ENCODE measurements around the gene TGM1. TPM values are rescaled to one million over a fixed set of nuclear protein-coding genes. Genes with fewer than 3 reads are reported as not detected.

Gene TGM1
- total RNA-seq, 2 experiments from 2014 or later = 13.5 to 13.8 TPM

DNA sequence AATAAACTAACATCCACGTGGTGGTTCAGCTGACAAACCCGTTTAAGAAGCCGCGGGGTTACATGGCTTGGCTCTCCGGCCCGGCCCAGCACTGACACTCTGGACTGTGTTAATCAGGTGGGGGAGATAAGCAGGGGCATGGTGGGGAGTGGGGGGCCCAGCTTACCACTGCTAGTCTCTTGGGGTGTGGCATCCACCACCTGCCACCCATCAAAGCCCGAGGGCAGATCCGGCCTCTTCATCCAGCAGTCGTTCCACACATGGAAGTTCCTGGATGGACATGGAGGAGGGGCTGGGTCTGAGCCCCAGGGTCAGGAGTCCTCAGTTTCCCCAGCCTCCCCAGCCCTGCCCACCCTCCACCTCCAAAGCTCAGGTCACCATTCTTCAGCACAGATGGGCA, 4.9 kb downstream of the TGM1 start:
- no peaks in the 10 kb centered on the region for H3K27me3 Mint-ChIP-seq (ENCODE audit: low read depth)
- no peak overlapping the region for H3K4me3 Mint-ChIP-seq
- H3K4me1 Mint-ChIP-seq (ENCODE audit: low read depth) = no peaks in the 10 kb centered on the region
- intact Hi-C loops (cut with micrococcal nuclease) = no loop called here
- H3K36me3 Mint-ChIP-seq (ENCODE audit: low read depth) = peaks cover 8% of the 10 kb centered on the region
- DNase-seq = no peak
- CTCF ChIA-PET = interaction anchor here (1.4 to 2.0 kb wide), 2 partner anchors 11 to 13 kb away, joined by 7 to 9 read pairs; partner anchors contain the start of gene RABGGTA
- H3K9me3 Mint-ChIP-seq = no peaks in the 10 kb centered on the region
- H3K27ac Mint-ChIP-seq = no peak overlapping the region

- Mint-ChIP-seq H3K4me3 (no peak overlapping the region), H3K9me3 (no peaks in the 10 kb centered on the region), H3K4me1 (ENCODE audit: low read depth) (no peaks in the 10 kb centered on the region), H3K36me3 (ENCODE audit: low read depth) (peaks cover 8% of the 10 kb centered on the region), H3K27ac (no peak overlapping the region), H3K27me3 (ENCODE audit: low read depth) (no peaks in the 10 kb centered on the region)
- DNase-seq = no peak
- CTCF ChIA-PET = interaction anchor here (1.2 to 2.0 kb wide), 3 partner anchors 10 to 41 kb away, joined by 3 to 9 read pairs (median 7); partner anchors contain the start of genes MDP1 and RABGGTA
- intact Hi-C loops (cut with micrococcal nuclease) = no loop called here
Measured at GRCh38 chr14:24256960-24257359, 6.0 kb downstream of the TGM1 start.

- H3K4me3 Mint-ChIP-seq = no peak overlapping the region
- no peaks in the 10 kb centered on the region for H3K4me1 Mint-ChIP-seq (ENCODE audit: low read depth)
- no peak for DNase-seq
- H3K36me3 Mint-ChIP-seq (ENCODE audit: low read depth) = peaks cover 8% of the 10 kb centered on the region
- no peak overlapping the region for H3K27ac Mint-ChIP-seq
- no peaks in the 10 kb centered on the region for H3K9me3 Mint-ChIP-seq
- intact Hi-C loops (cut with micrococcal nuclease) = no loop called here
- CTCF ChIA-PET = interaction anchor here (1.2 to 2.3 kb wide), 3 partner anchors 15 to 40 kb away, joined by 3 to 7 read pairs (median 7); partner anchors contain the start of genes MDP1 and RABGGTA
- H3K27me3 Mint-ChIP-seq (ENCODE audit: low read depth) = no peaks in the 10 kb centered on the region
Measured at GRCh38 chr14:24255931-24256711, 6.9 kb downstream of the TGM1 start.

GRCh38 chr14:24255438-24255837, 7.5 kb downstream of the TGM1 start:
- CTCF ChIA-PET = interaction anchor here (2.3 kb wide), 1 partner anchor 16 kb away, joined by 7 read pairs; the partner anchor contains the start of gene RABGGTA
- Mint-ChIP-seq H3K4me3 (no peak overlapping the region), H3K27ac (no peak overlapping the region)

GRCh38 chr14:24254630-24255392, 8.2 kb downstream of the TGM1 start:
- no peak for DNase-seq
- Mint-ChIP-seq H3K4me3 (no peak overlapping the region), H3K9me3 (no peaks in the 10 kb centered on the region), H3K27ac (no peak overlapping the region), H3K36me3 (ENCODE audit: low read depth) (peaks cover 8% of the 10 kb centered on the region), H3K27me3 (ENCODE audit: low read depth) (no peaks in the 10 kb centered on the region), H3K4me1 (ENCODE audit: low read depth) (peaks cover 9% of the 10 kb centered on the region)
- intact Hi-C loops (cut with micrococcal nuclease) = no loop called here
- CTCF ChIA-PET = interaction anchor here (2.3 kb wide), 1 partner anchor 16 kb away, joined by 7 read pairs; the partner anchor contains the start of gene RABGGTA

More at GRCh38 chr14:24255438-24255837, 7.5 kb downstream of the TGM1 start:
- peaks cover 5% of the 10 kb centered on the region for H3K4me1 Mint-ChIP-seq (ENCODE audit: low read depth)
- no peak for DNase-seq
- H3K27me3 Mint-ChIP-seq (ENCODE audit: low read depth) = no peaks in the 10 kb centered on the region
- H3K9me3 Mint-ChIP-seq = no peaks in the 10 kb centered on the region
- intact Hi-C loops (cut with micrococcal nuclease) = no loop called here
- peaks cover 8% of the 10 kb centered on the region for H3K36me3 Mint-ChIP-seq (ENCODE audit: low read depth)

- Mint-ChIP-seq H3K4me1 (ENCODE audit: low read depth) (peaks cover 16% of the 10 kb centered on the region), H3K27me3 (ENCODE audit: low read depth) (no peaks in the 10 kb centered on the region), H3K9me3 (no peaks in the 10 kb centered on the region), H3K36me3 (ENCODE audit: low read depth) (peaks cover 10% of the 10 kb centered on the region), H3K27ac (no peak overlapping the region), H3K4me3 (no peak overlapping the region)
- intact Hi-C loops (cut with micrococcal nuclease) = no loop called here
- CTCF ChIA-PET = interaction anchor here (2.3 kb wide), 1 partner anchor 17 kb away, joined by 7 read pairs; the partner anchor contains the start of gene RABGGTA
- no peak for DNase-seq
Measured at GRCh38 chr14:24253936-24254335, 9.0 kb downstream of the TGM1 start.

DNA sequence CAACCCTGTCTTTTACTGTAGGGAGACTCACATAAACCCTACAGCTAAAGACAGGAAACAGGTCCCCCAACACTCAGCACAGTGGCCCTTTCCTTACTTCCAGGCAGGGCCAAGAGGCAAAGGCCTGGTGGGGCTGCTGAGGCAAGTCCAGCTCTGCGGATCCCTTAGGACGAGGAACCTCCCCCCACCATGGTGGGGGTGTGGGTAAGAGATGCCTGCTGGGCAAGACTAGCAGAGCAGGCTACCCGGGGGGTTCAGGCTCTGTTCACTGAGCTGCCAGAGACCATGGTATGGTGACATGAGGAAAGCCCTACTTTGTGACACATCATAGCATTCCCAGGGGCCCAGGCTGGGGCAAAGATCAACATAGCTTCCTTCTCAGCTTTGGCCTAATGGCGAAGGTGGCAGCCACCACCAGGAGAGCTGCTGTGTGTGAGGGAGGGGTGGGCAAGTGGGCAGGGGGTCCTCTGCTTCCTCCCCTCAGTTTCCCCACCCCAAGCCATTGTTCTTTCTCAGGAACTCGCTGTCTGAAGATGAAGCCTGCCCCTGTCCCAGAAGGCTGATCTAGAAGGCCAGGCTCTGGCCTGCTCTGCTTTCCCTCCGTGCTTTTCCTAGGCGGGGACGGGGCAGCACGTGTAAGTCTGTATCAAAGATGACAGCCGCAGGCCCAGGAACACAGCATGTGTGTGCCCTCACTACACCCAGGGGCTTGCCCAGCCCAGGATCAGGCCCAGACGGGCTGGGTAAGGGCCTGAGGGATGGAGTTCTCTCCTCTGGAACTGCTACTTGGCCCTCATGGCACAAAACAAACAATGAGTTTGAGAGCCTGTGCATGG, 10.5 kb downstream of the TGM1 start:
- DNase-seq = no peak
- H3K36me3 Mint-ChIP-seq (ENCODE audit: low read depth) = peaks cover 10% of the 10 kb centered on the region
- H3K4me3 Mint-ChIP-seq = no peak overlapping the region
- H3K9me3 Mint-ChIP-seq = no peaks in the 10 kb centered on the region
- CTCF ChIA-PET = interaction anchor here (1.1 to 2.7 kb wide), 4 partner anchors 9 to 45 kb away, joined by 4 to 24 read pairs (median 8); partner anchors contain the start of genes RABGGTA and TINF2
- H3K27me3 Mint-ChIP-seq (ENCODE audit: low read depth) = no peaks in the 10 kb centered on the region
- no peak overlapping the region for H3K27ac Mint-ChIP-seq
- intact Hi-C loops (cut with micrococcal nuclease) = no loop called here
- H3K4me1 Mint-ChIP-seq (ENCODE audit: low read depth) = peaks cover 21% of the 10 kb centered on the region

GRCh38 chr14:24251880-24252288, 11.1 kb downstream of the TGM1 start:
- Mint-ChIP-seq H3K9me3 (no peaks in the 10 kb centered on the region), H3K4me3 (no peak overlapping the region), H3K4me1 (ENCODE audit: low read depth) (peaks cover 25% of the 10 kb centered on the region), H3K36me3 (ENCODE audit: low read depth) (peaks cover 7% of the 10 kb centered on the region), H3K27me3 (ENCODE audit: low read depth) (no peaks in the 10 kb centered on the region), H3K27ac (no peak overlapping the region)
- DNase-seq = no peak
- CTCF ChIA-PET = interaction anchor here (2.1 to 2.7 kb wide), 3 partner anchors 9 to 46 kb away, joined by 7 to 24 read pairs (median 10); partner anchors contain the start of genes RABGGTA and TINF2
- intact Hi-C loops (cut with micrococcal nuclease) = no loop called here

- H3K36me3 Mint-ChIP-seq (ENCODE audit: low read depth) = peaks cover 6% of the 10 kb centered on the region
- no peak overlapping the region for H3K4me3 Mint-ChIP-seq
- no peak overlapping the region for H3K27ac Mint-ChIP-seq
- DNase-seq = no peak
- no peaks in the 10 kb centered on the region for H3K27me3 Mint-ChIP-seq (ENCODE audit: low read depth)
- intact Hi-C loops (cut with micrococcal nuclease) = no loop called here
- H3K9me3 Mint-ChIP-seq = no peaks in the 10 kb centered on the region
- CTCF ChIA-PET = interaction anchor here (0.6 to 2.7 kb wide), 6 partner anchors 8 to 986 kb away, joined by 3 to 24 read pairs (median 6); partner anchors contain the start of genes CIDEB, RABGGTA, TGM1 and TINF2
- H3K4me1 Mint-ChIP-seq (ENCODE audit: low read depth) = peaks cover 28% of the 10 kb centered on the region
Measured at GRCh38 chr14:24250354-24250753, 12.6 kb downstream of the TGM1 start.

GRCh38 chr14:24249230-24250021, 13.6 kb downstream of the TGM1 start:
- Mint-ChIP-seq H3K4me1 (ENCODE audit: low read depth) (peaks cover 28% of the 10 kb centered on the region), H3K36me3 (ENCODE audit: low read depth) (peaks cover 6% of the 10 kb centered on the region), H3K9me3 (no peaks in the 10 kb centered on the region), H3K27me3 (ENCODE audit: low read depth) (no peaks in the 10 kb centered on the region), H3K27ac (no peak overlapping the region), H3K4me3 (no peak overlapping the region)
- DNase-seq = no peak
- intact Hi-C loops (cut with micrococcal nuclease) = no loop called here
- CTCF ChIA-PET = interaction anchor here (1.0 to 9.5 kb wide), 4 partner anchors 22 to 59 kb away, joined by 3 to 310 read pairs (median 4); partner anchors contain the start of genes CIDEB, DHRS1, NOP9 and RABGGTA

DNA sequence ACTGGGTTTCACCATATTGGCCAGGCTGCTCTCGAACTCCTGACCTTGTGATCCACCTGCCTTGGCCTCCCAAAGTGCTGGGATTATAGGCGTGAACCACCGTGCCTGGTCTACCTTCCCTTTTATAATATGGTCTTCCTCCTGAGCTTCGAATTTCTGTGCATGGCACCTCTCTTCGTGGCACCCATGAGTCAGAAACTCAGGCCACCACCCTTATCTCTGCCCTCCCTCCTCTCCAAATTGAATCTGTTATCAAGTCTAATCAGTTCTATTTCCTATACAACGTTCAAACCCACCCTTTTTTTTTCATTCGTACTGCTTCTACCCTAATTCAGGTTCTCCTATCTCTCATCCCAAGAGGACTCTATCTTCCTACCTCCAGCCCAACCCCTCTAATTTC, 15.6 kb downstream of the TGM1 start:
- peaks cover 34% of the 10 kb centered on the region for H3K4me1 Mint-ChIP-seq (ENCODE audit: low read depth)
- H3K9me3 Mint-ChIP-seq = no peaks in the 10 kb centered on the region
- peak overlapping the region; percentile 33 for H3K27ac Mint-ChIP-seq
- H3K4me3 Mint-ChIP-seq = no peak overlapping the region
- H3K27me3 Mint-ChIP-seq (ENCODE audit: low read depth) = no peaks in the 10 kb centered on the region
- DNase-seq = no peak
- CTCF ChIA-PET = interaction anchor here (0.7 to 9.5 kb wide), 14 partner anchors 18 to 184 kb away, joined by 4 to 310 read pairs (median 8); partner anchors contain the start of genes CIDEB, DHRS1, LTB4R2 and MDP1
- intact Hi-C loops (cut with micrococcal nuclease) = no loop called here
- peaks cover 3% of the 10 kb centered on the region for H3K36me3 Mint-ChIP-seq (ENCODE audit: low read depth)

All from activated naive CD4-positive, alpha-beta T cell treated with anti-CD3 and anti-CD28 coated beads for 36 hours (primary cell).